Neural cell (in vitro differentiated cells): Measurements from ENCODE around the gene SLC34A3. TPM values are rescaled to one million over a fixed set of nuclear protein-coding genes. Genes with fewer than 3 reads are reported as not detected.

Experiments
- H2AFZ ChIP-seq: fragments of 200-600, 300-800 bp; sonication (generic), shearing (Covaris generic); 2 replicates; pipeline ENCODE4 v1.6.0; 2014; ENCODE audit warnings: low read depth, mild to moderate bottlenecking, antibody characterized with exemption, low read length, moderate library complexity
- H3F3A ChIP-seq: fragments of 200-600 bp; shearing (Covaris generic); 2 replicates; pipeline ENCODE4 v1.6.1; 2016; ENCODE audit warnings: mild to moderate bottlenecking, moderate library complexity, mixed read lengths, antibody characterized with exemption, low read length; ENCODE audit not compliant: insufficient read depth, poor library complexity, severe bottlenecking
- H3K27ac ChIP-seq: fragments of 200-600, 300-800 bp; sonication (generic), shearing (Covaris generic); 2 replicates; pipeline ENCODE4 v1.5.1; 2014; ENCODE audit warnings: mild to moderate bottlenecking, low read length, moderate library complexity
- H3K27me3 ChIP-seq: fragments of 300-800, 200-600 bp; sonication (generic), shearing (Covaris generic); 2 replicates; pipeline ENCODE4 v1.6.0; 2014; ENCODE audit warnings: mild to moderate bottlenecking, low read depth, low read length, moderate library complexity; ENCODE audit not compliant: insufficient read depth
- H3K36me3 ChIP-seq: fragments of 300-800, 200-600 bp; sonication (generic), shearing (Covaris generic); 2 replicates; pipeline ENCODE4 v1.5.1; 2014; ENCODE audit warnings: mild to moderate bottlenecking, antibody characterized with exemption, low read length, moderate library complexity; ENCODE audit not compliant: insufficient read depth
- H3K4me2 ChIP-seq: fragments of 300-800, 200-600 bp; sonication (generic), shearing (Covaris generic); 2 replicates; pipeline ENCODE4 v1.6.0; 2014; ENCODE audit warnings: mild to moderate bottlenecking, low read length
- H3K4me3 ChIP-seq: fragments of 300-800, 200-600 bp; sonication (generic), shearing (Covaris generic); 2 replicates; pipeline ENCODE4 v1.5.1; 2014; ENCODE audit warnings: mild to moderate bottlenecking, low read length, moderate library complexity
- H3K79me2 ChIP-seq: fragments of 200-600 bp; shearing (Covaris generic); replicated peaks from 2 replicates; pipeline ENCODE4 v1.6.0; 2014; ENCODE audit warnings: mild to moderate bottlenecking, low read length, moderate library complexity; ENCODE audit not compliant: insufficient read depth
- H3K9ac ChIP-seq: fragments of 300-800, 200-600 bp; sonication (generic), shearing (Covaris generic); 2 replicates; pipeline ENCODE4 v1.6.1; 2016; ENCODE audit warnings: mild to moderate bottlenecking, low read length, mixed read lengths
- H3K9me2 ChIP-seq: fragments of 200-600 bp; shearing (Covaris generic); 2 replicates; pipeline ENCODE4 v1.6.1; 2016; ENCODE audit warnings: mild to moderate bottlenecking, low read length, mixed read lengths; ENCODE audit not compliant: insufficient read depth
- H3K9me3 ChIP-seq: fragments of 200-600, 300-800 bp; sonication (generic), shearing (Covaris generic); 2 replicates; pipeline ENCODE4 v1.6.1; 2016; ENCODE audit warnings: mild to moderate bottlenecking, mixed run types, low read length, moderate library complexity, mixed read lengths
- H4K20me1 ChIP-seq: fragments of 200-600 bp; shearing (Covaris generic); 2 replicates; pipeline ENCODE4 v1.6.1; 2016; ENCODE audit warnings: mild to moderate bottlenecking, mixed run types; ENCODE audit not compliant: insufficient read depth
- CTCF ChIP-seq: fragments of 450-650 bp; IDR thresholded peaks from 2 replicates; pipeline ENCODE4 v1.5.1; 2014; ENCODE audit warnings: antibody characterized with exemption, mild to moderate bottlenecking, moderate library complexity; ENCODE audit not compliant: poor library complexity, severe bottlenecking
- EP300 ChIP-seq: fragments of 450-650 bp; conservative IDR thresholded peaks from 2 replicates; pipeline ENCODE4 v1.6.1; 2014; ENCODE audit warnings: antibody characterized with exemption, mild to moderate bottlenecking, moderate library complexity; ENCODE audit not compliant: poor library complexity, severe bottlenecking
- EZH2 ChIP-seq: fragments of 200-600, 300-800 bp; shearing (Covaris generic), sonication (generic); IDR thresholded peaks from 2 replicates; pipeline ENCODE4 v1.6.1; 2014; ENCODE audit warnings: antibody characterized with exemption, low read length, borderline replicate concordance, mild to moderate bottlenecking; ENCODE audit not compliant: insufficient read depth, poor library complexity, severe bottlenecking
- MXI1 ChIP-seq: fragments of 450-650 bp; conservative IDR thresholded peaks from 2 replicates; pipeline ENCODE4 v1.6.1; 2014; ENCODE audit warnings: antibody characterized with exemption, mild to moderate bottlenecking; ENCODE audit not compliant: poor library complexity, severe bottlenecking
- POLR2AphosphoS5 ChIP-seq: IDR thresholded peaks from 2 replicates; pipeline ENCODE4 v1.6.1; 2012
- RAD21 ChIP-seq: fragments of 450-650 bp; conservative IDR thresholded peaks from 2 replicates; pipeline ENCODE4 v1.6.1; 2014; ENCODE audit warnings: antibody characterized with exemption, mild to moderate bottlenecking, moderate library complexity
- REST ChIP-seq: IDR thresholded peaks from 2 replicates; pipeline ENCODE4 v1.6.1; 2012; ENCODE audit warnings: borderline replicate concordance
- SMC3 ChIP-seq: fragments of 450-650 bp; conservative IDR thresholded peaks from 2 replicates; pipeline ENCODE4 v1.6.1; 2014; ENCODE audit warnings: antibody characterized with exemption, mild to moderate bottlenecking, moderate library complexity; ENCODE audit not compliant: poor library complexity
- TAF1 ChIP-seq: IDR thresholded peaks from 2 replicates; pipeline ENCODE4 v1.6.1; 2012; ENCODE audit warnings: low read depth
- polyA plus RNA-seq: library from polyadenylated mRNA; depleted of rRNA; stranded (reverse); fragments of >200 nt; gene quantifications from 2 replicates; pipeline ENCODE4 v1.2.3, GENCODE V29; 2014

Gene SLC34A3
- polyA plus RNA-seq, 1 donor from 2014 or later, result 0.27 TPM

- H3K27me3 ChIP-seq, result peaks cover 15% of the 10 kb centered on the region
- H3K4me3 ChIP-seq, result no peak overlapping the region
- no peak overlapping the region for H3K9ac ChIP-seq
- TF ChIP-seq RAD21, result no peak
- no peak for TF ChIP-seq EZH2
- no peak for TF ChIP-seq CTCF
- no peak for TF ChIP-seq SMC3
- no peak for TF ChIP-seq REST
- no peak for TF ChIP-seq POLR2AphosphoS5
- no peak for TF ChIP-seq EP300
- TF ChIP-seq MXI1, result no peak
- TF ChIP-seq TAF1, result no peak
- peaks cover 7% of the 10 kb centered on the region for H3K36me3 ChIP-seq
- H3K79me2 ChIP-seq, result no peaks in the 10 kb centered on the region
- no peak overlapping the region for H2AFZ ChIP-seq
- H3K27ac ChIP-seq, result no peak overlapping the region
- H4K20me1 ChIP-seq, result no peaks in the 10 kb centered on the region
- H3K9me2 ChIP-seq, result no peaks in the 10 kb centered on the region
- no peak overlapping the region for H3K4me2 ChIP-seq
- H3K9me3 ChIP-seq, result no peaks in the 10 kb centered on the region
- no peaks in the 10 kb centered on the region for H3F3A ChIP-seq
Measured at GRCh38 chr9:137276473-137277328, 46.0 kb downstream of the SLC34A3 start.

GRCh38 chr9:137277329-137278041, 46.8 kb downstream of the SLC34A3 start, which contains the start of gene TOR4A:
TOR4A (plus strand) TSS chr9:137277726; CDS start chr9:137278690, 964 bp downstream.
- Histone ChIP-seq H2AFZ (no peak within 1 kb of the TSS), H3F3A (no peaks in the 10 kb centered on the region), H3K79me2 (no peaks in the 10 kb centered on the region), H3K9me2 (no peaks in the 10 kb centered on the region), H3K36me3 (peaks cover 4% of the 10 kb centered on the region), H3K27ac (no peak within 1 kb of the TSS), H3K9me3 (no peaks in the 10 kb centered on the region), H4K20me1 (no peaks in the 10 kb centered on the region), H3K27me3 (peaks cover 18% of the 10 kb centered on the region), H3K4me2 (no peak within 1 kb of the TSS), H3K9ac (no peak within 1 kb of the TSS), H3K4me3 (no peak within 1 kb of the TSS)
- TF ChIP-seq POLR2AphosphoS5 (no peak), REST (no peak), RAD21 (no peak), CTCF (no peak), EP300 (no peak), EZH2 (no peak), SMC3 (no peak), TAF1 (no peak), MXI1 (no peak)
